Natural killer cell (primary cell): ENCODE data around the gene LINGO1. TPM values are rescaled to one million over a fixed set of nuclear protein-coding genes. Genes with fewer than 3 reads are reported as not detected.

Source experiments
- ATAC-seq, 3 donors: fragments of 150-1000 bp in 2 of 3; fragments of 200-7000 bp in 1 of 3; cut with Tn5 transposase; 1 replicate in 1 of 3; 2 replicates in 2 of 3; pipeline ENCODE4 v1.10.0; 2021; ENCODE audit warnings: mild to moderate bottlenecking in 2 of 3, moderate library complexity in 2 of 3
- DNase-seq, 2 donors: peaks; one replicate each; pipeline versions ENCODE4 v3.0.0 to v3.0.0-alpha.2; 2013 to 2021; ENCODE audit warnings: mixed read lengths in 1 of 2
- H3K27ac ChIP-seq: one replicate; pipeline ENCODE4 v1.5.1; 2013; ENCODE audit warnings: mild to moderate bottlenecking, low read length
- H3K27me3 ChIP-seq: one replicate; pipeline ENCODE4 v1.6.1; 2013; ENCODE audit warnings: low read length; ENCODE audit not compliant: control insufficient read depth, insufficient read depth
- H3K36me3 ChIP-seq: one replicate; pipeline ENCODE4 v1.6.1; 2013; ENCODE audit warnings: low read length; ENCODE audit not compliant: control insufficient read depth, insufficient read depth
- H3K4me1 ChIP-seq: one replicate; pipeline ENCODE4 v1.6.1; 2013; ENCODE audit warnings: low read length; ENCODE audit not compliant: control insufficient read depth, insufficient read depth
- H3K4me3 ChIP-seq: one replicate; pipeline ENCODE4 v1.5.1; 2013; ENCODE audit warnings: low read length
- H3K9me3 ChIP-seq: one replicate; pipeline ENCODE4 v1.6.1; 2013; ENCODE audit warnings: low read length; ENCODE audit not compliant: control insufficient read depth, insufficient read depth
- H3K27ac Mint-ChIP-seq, 2 donors: one replicate each; pipeline ENCODE4 v1.8.0; 2022; ENCODE audit warnings: mild to moderate bottlenecking in 2 of 2, mixed read lengths in 2 of 2, moderate library complexity in 1 of 2
- H3K27me3 Mint-ChIP-seq, 2 donors: one replicate each; pipeline ENCODE4 v1.8.0; 2022; ENCODE audit warnings: low read depth in 2 of 2, mixed read lengths in 2 of 2
- H3K36me3 Mint-ChIP-seq: one replicate; pipeline ENCODE4 v1.8.0; 2022; ENCODE audit warnings: mixed read lengths
- H3K4me1 Mint-ChIP-seq, 2 donors: one replicate each; pipeline ENCODE4 v1.8.0; 2022; ENCODE audit warnings: mixed read lengths in 2 of 2
- H3K4me3 Mint-ChIP-seq: one replicate; pipeline ENCODE4 v1.8.0; 2022; ENCODE audit warnings: mild to moderate bottlenecking, moderate library complexity, mixed read lengths
- H3K9me3 Mint-ChIP-seq, 2 donors: one replicate each; pipeline ENCODE4 v1.8.0; 2022; ENCODE audit warnings: mixed read lengths in 2 of 2
- WGBS: methylation state at CpG from one replicate; pipeline ENCODE4 v1.1.7; 2013; ENCODE audit warnings: missing lambda C conversion rate; ENCODE audit not compliant: insufficient coverage; 5-methylcytosine and 5-hydroxymethylcytosine counted together
- intact Hi-C: fragments of 100-400 bp; cut with micrococcal nuclease; formaldehyde crosslinking; loops from one replicate; pipeline ENCODE4 v1.14.2; 2022
- total RNA-seq, 4 donors: library from RNA; stranded (reverse); fragments of 120-200 nt in 1 of 4; gene quantifications; one replicate each; pipeline versions ENCODE4 v1.2.3 to v1.2.4, GENCODE V29; 2013 to 2022
- TF ChIP-seq, protein P1 (sequence below): fragments of 200-600 bp; IDR thresholded peaks from one replicate; pipeline ENCODE4 v1.8.0; 2022; ENCODE audit warnings: antibody characterized with exemption

The LINGO1 gene
- total RNA-seq, 3 donors from 2014 or later (not counting 1 experiment from before 2014, with no cell fraction given) = not detected

GRCh38 chr15:77568014-77568972, 64.4 kb downstream of the LINGO1 start:
- no peak overlapping the region for H3K27ac Mint-ChIP-seq
- H3K27me3 ChIP-seq = no peaks in the 10 kb centered on the region
- 93% methylated on average over 13 of the region's 14 CpGs for WGBS

DNA sequence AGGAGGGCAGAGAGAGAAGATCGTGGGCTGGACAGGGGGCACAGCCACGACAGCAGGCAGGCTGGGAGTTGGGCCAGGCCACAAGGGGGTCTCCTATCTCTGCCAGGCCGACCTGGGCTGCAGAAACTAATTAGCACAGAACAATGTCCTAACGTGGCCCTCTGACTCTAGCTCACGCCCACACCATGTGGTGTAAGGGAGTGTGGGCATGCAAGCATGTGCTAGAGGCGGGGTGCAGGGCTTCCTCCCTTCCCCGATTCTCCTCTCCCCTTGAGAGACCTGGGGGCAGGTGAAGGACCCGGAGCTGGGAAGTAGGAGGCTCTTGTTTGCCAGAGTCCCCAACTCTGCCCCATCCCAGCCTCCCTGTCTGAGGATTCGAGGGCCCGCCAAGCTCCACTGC, 65.5 kb downstream of the LINGO1 start:
- 82% methylated on average over 10 of the region's 10 CpGs for WGBS
- Histone ChIP-seq H3K27ac (no peak overlapping the region), H3K27me3 (no peaks in the 10 kb centered on the region), H3K36me3 (no peaks in the 10 kb centered on the region), H3K9me3 (no peaks in the 10 kb centered on the region), H3K4me1 (peaks cover 3% of the 10 kb centered on the region), H3K4me3 (no peak overlapping the region)
- Mint-ChIP-seq H3K4me1 (peaks cover 0 to 5% of the 10 kb centered on the region in 2 donors), H3K4me3 (no peak overlapping the region), H3K9me3 (no peaks in the 10 kb centered on the region), H3K27me3 (peaks cover 6 to 12% of the 10 kb centered on the region in 2 donors), H3K36me3 (no peaks in the 10 kb centered on the region), H3K27ac (no peak overlapping the region)
- no peak for DNase-seq
- intact Hi-C loops = no loop called here
- no peak for ATAC-seq
- TF ChIP-seq, protein P1, sequence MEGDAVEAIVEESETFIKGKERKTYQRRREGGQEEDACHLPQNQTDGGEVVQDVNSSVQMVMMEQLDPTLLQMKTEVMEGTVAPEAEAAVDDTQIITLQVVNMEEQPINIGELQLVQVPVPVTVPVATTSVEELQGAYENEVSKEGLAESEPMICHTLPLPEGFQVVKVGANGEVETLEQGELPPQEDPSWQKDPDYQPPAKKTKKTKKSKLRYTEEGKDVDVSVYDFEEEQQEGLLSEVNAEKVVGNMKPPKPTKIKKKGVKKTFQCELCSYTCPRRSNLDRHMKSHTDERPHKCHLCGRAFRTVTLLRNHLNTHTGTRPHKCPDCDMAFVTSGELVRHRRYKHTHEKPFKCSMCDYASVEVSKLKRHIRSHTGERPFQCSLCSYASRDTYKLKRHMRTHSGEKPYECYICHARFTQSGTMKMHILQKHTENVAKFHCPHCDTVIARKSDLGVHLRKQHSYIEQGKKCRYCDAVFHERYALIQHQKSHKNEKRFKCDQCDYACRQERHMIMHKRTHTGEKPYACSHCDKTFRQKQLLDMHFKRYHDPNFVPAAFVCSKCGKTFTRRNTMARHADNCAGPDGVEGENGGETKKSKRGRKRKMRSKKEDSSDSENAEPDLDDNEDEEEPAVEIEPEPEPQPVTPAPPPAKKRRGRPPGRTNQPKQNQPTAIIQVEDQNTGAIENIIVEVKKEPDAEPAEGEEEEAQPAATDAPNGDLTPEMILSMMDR = no peak

More at GRCh38 chr15:77568014-77568972, 64.4 kb downstream of the LINGO1 start:
- DNase-seq (no peak), ATAC-seq (no peak)
- Histone ChIP-seq H3K9me3 (no peaks in the 10 kb centered on the region), H3K27ac (no peak overlapping the region), H3K4me1 (peaks cover 3% of the 10 kb centered on the region), H3K4me3 (no peak overlapping the region), H3K36me3 (no peaks in the 10 kb centered on the region)
- Mint-ChIP-seq H3K4me3 (no peak overlapping the region), H3K27me3 (peaks cover 6 to 12% of the 10 kb centered on the region in 2 donors), H3K36me3 (no peaks in the 10 kb centered on the region), H3K4me1 (peaks cover 0 to 5% of the 10 kb centered on the region in 2 donors), H3K9me3 (no peaks in the 10 kb centered on the region)
- intact Hi-C loops = no loop called here
- TF ChIP-seq, protein P1 = no peak

DNA sequence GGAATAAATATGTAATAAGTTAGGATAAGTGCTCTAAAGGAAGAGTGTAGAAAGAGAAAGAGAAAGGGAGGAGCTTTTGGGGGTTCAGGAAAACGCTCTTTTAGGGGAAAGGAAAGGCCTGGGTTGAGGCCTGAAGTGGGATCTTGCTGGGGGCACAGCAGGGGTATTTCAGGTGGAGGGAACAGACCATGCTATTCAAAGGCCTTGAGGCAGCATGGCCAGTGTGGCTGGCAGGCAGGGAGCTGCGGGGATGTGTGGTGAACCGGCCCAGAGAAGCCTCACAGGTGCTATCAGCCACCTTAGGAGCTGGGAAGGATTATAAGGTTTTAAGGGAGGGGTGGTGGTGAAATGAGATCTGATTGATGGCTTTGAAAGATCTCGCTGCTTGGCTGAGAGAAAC, 66.6 kb downstream of the LINGO1 start:
- Histone ChIP-seq H3K4me3 (no peak overlapping the region), H3K9me3 (no peaks in the 10 kb centered on the region), H3K27ac (no peak overlapping the region), H3K36me3 (no peaks in the 10 kb centered on the region), H3K27me3 (no peaks in the 10 kb centered on the region), H3K4me1 (peaks cover 3% of the 10 kb centered on the region)
- Mint-ChIP-seq H3K4me1 (peaks cover 0 to 5% of the 10 kb centered on the region in 2 donors), H3K9me3 (no peaks in the 10 kb centered on the region), H3K27me3 (peaks cover 9 to 12% of the 10 kb centered on the region in 2 donors), H3K36me3 (no peaks in the 10 kb centered on the region), H3K27ac (no peak overlapping the region), H3K4me3 (no peak overlapping the region)
- no peak for DNase-seq
- intact Hi-C loops = no loop called here
- ATAC-seq = no peak
- TF ChIP-seq, protein P1 = no peak
- 82% methylated on average over 4 of the region's 4 CpGs for WGBS
